K562 (cell line): ENCODE data around the gene FTH1. TPM values are rescaled to one million over a fixed set of nuclear protein-coding genes. Genes with fewer than 3 reads are reported as not detected.

Source experiments
- ATF7 ChIP-seq: fragments of 450-650 bp; IDR thresholded peaks from 2 replicates; pipeline ENCODE4 v1.7.1; 2014; ENCODE audit warnings: mild to moderate bottlenecking, moderate library complexity
- BDP1 ChIP-seq: IDR thresholded peaks from 3 replicates; pipeline ENCODE4 v1.6.1; 2011; ENCODE audit not compliant: insufficient read length, insufficient read depth
- CBX5 ChIP-seq: IDR thresholded peaks from 2 replicates; pipeline ENCODE4 v1.6.1; 2014; ENCODE audit warnings: low read depth, borderline replicate concordance
- E2F1 ChIP-seq: sonication (generic); formaldehyde crosslinking; IDR thresholded peaks from 2 replicates; pipeline ENCODE4 v1.8.1; 2023; ENCODE audit warnings: mild to moderate bottlenecking, missing genetic modification reagents, moderate library complexity
- FOXK2 ChIP-seq, 2 experiments: fragments of 450-650 bp; IDR thresholded peaks in 1 of 2; conservative IDR thresholded peaks in 1 of 2; 2 replicates each; pipeline ENCODE4 v1.6.1; 2016; ENCODE audit warnings: low read depth in 2 of 2, mild to moderate bottlenecking in 1 of 2
- HNRNPK ChIP-seq: fragments of 200-400 bp; formaldehyde crosslinking; IDR thresholded peaks from one replicate; pipeline ENCODE4 v1.6.1; 2018; ENCODE audit warnings: mild to moderate bottlenecking, low read depth, low read length; ENCODE audit not compliant: poor library complexity, severe bottlenecking
- MYC ChIP-seq, 2 experiments: fragments of 250-450 bp in 1 of 2; sonication (Bioruptor Pico) in 1 of 2; IDR thresholded peaks; 2 replicates each; pipeline versions ENCODE4 v1.5.1 to v1.6.1; 2012 to 2021; ENCODE audit warnings: low read depth in 2 of 2, borderline replicate concordance in 1 of 2, improper control_type of control experiment in 1 of 2, low read length in 1 of 2, mild to moderate bottlenecking in 1 of 2, moderate library complexity in 1 of 2
- PML ChIP-seq: IDR thresholded peaks from 2 replicates; pipeline ENCODE4 v1.6.1; 2012; ENCODE audit warnings: low read length, inconsistent platforms
- POLR2AphosphoS2 ChIP-seq: IDR thresholded peaks from 2 replicates; pipeline ENCODE4 v1.6.1; 2012; ENCODE audit warnings: low read length, improper control_type of control experiment
- STAT5B ChIP-seq: fragments of 250-450 bp; sonication (Bioruptor Pico); IDR thresholded peaks from 2 replicates; pipeline ENCODE4 v1.8.0; 2021; ENCODE audit warnings: mild to moderate bottlenecking, inconsistent platforms
- SUPT5H ChIP-seq: fragments of 450-650 bp; IDR thresholded peaks from 2 replicates; pipeline ENCODE4 v1.6.1; 2016
- ZNF232 ChIP-seq: sonication (generic); formaldehyde crosslinking; IDR thresholded peaks from 2 replicates; pipeline ENCODE4 v1.8.0; 2022; ENCODE audit warnings: mild to moderate bottlenecking, missing genetic modification reagents
- ZNF436 ChIP-seq: fragments of 250-450, 450-650 bp; sonication (Bioruptor Pico); formaldehyde crosslinking; IDR thresholded peaks from 2 replicates; pipeline ENCODE4 v1.7.0; 2020; ENCODE audit warnings: mild to moderate bottlenecking
- polyA plus RNA-seq, 8 experiments: library from polyadenylated mRNA; depleted of rRNA in 4 of 8; stranded (reverse) in 5 of 8; unstranded in 3 of 8; fragments of >200 nt; fragmentation: Nextera tagmentation in 2 of 8; fragmentation: Illumina TruSeq in 1 of 8; extraction: Ambion mirVana in 2 of 8; extraction: Trizol in 1 of 8; gene quantifications; 2 replicates each; pipeline versions ENCODE4 v1.2.1 to v1.2.3, GENCODE V29; 2011 to 2014; ENCODE audit warnings: inconsistent platforms in 1 of 8, missing spikeins in 1 of 8
- total RNA-seq, 7 experiments: library from RNA; depleted of rRNA in 6 of 7; stranded (reverse); fragments of >200 nt in 6 of 7; fragmentation: Illumina TruSeq in 2 of 7; extraction: Trizol in 2 of 7; gene quantifications; 2 replicates each; pipeline versions ENCODE4 v1.2.1 to v1.2.3, GENCODE V29; 2011 to 2021; ENCODE audit warnings: low replicate concordance in 1 of 7
- TF ChIP-seq, protein P1 (sequence below), 3 experiments: fragments of 200-800 bp in 1 of 3; fragments of 250-450 bp in 1 of 3; fragments of 450-650 bp in 1 of 3; sonication (Bioruptor Pico) in 1 of 3; sonication (Bioruptor generic) in 1 of 3; formaldehyde crosslinking in 1 of 3; IDR thresholded peaks; 2 replicates each; pipeline versions ENCODE4 v1.6.1 to v1.8.0; 2016 to 2022; ENCODE audit warnings: mild to moderate bottlenecking in 2 of 3, missing genetic modification characterization in 2 of 3, missing compliant biosample characterization in 1 of 3, moderate library complexity in 1 of 3
- TF ChIP-seq, protein P2 (sequence below): sonication (generic); formaldehyde crosslinking; IDR thresholded peaks from 2 replicates; pipeline ENCODE4 v1.8.1; 2023; ENCODE audit warnings: missing genetic modification reagents, mild to moderate bottlenecking, borderline replicate concordance

FTH1 gene
- total and polyA plus RNA-seq, 9 of the 15 experiments (the other 6 are each of a cell fraction or from before 2014, with no cell fraction given) = 370 to 3,146 (median 802) TPM

DNA sequence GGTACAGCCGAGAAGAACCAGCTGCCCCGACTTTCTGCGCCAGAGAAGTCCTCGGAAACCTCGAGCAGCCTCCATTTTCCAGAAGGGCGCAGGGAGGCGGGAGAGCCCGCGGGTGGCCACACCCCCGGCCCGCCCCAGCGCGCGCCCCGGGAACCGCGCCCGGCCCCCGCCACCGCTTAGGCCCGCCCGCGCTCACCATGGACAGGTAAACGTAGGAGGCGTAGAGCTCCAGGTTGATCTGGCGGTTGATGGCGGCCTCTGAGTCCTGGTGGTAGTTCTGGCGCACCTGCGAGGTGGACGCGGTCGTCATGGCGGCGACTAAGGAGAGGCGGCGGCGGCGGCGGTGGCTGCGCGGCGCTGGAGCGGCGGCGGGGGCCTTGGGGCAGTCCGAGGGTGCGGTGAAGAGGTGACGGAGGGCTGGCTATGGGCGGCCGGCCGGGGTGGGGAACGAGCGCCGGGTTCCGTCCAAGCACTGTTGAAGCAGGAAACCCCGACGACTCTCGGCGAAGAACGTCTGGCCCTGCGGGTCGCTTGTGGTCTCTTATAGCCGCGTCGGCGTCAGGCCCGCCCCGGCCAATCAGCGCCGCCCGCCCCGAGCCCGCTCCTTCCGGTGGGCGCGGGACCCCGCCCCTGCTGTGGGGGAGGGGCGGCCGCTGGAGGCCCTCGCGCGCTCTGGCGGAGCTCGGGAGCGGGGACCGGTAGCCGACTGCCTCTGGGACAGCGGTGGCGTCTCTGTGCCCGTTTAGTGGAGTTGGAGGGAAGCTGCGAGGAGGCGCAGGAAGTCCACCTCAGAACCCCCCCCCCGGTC lies at the start of gene FTH1 (continued):
- TF ChIP-seq, protein P1, sequence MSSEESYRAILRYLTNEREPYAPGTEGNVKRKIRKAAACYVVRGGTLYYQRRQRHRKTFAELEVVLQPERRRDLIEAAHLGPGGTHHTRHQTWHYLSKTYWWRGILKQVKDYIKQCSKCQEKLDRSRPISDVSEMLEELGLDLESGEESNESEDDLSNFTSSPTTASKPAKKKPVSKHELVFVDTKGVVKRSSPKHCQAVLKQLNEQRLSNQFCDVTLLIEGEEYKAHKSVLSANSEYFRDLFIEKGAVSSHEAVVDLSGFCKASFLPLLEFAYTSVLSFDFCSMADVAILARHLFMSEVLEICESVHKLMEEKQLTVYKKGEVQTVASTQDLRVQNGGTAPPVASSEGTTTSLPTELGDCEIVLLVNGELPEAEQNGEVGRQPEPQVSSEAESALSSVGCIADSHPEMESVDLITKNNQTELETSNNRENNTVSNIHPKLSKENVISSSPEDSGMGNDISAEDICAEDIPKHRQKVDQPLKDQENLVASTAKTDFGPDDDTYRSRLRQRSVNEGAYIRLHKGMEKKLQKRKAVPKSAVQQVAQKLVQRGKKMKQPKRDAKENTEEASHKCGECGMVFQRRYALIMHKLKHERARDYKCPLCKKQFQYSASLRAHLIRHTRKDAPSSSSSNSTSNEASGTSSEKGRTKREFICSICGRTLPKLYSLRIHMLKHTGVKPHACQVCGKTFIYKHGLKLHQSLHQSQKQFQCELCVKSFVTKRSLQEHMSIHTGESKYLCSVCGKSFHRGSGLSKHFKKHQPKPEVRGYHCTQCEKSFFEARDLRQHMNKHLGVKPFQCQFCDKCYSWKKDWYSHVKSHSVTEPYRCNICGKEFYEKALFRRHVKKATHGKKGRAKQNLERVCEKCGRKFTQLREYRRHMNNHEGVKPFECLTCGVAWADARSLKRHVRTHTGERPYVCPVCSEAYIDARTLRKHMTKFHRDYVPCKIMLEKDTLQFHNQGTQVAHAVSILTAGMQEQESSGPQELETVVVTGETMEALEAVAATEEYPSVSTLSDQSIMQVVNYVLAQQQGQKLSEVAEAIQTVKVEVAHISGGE (CRISPR knock-in tag; IDR thresholded peaks at IDR 0.05) = 0 out of 6 replicates have a peak, but pooled peaks of 1 of the 3 experiments have one; percentile 83
- TF ChIP-seq POLR2AphosphoS2 = peak; percentile 70; the same call in 1 of the 2 replicates
- TF ChIP-seq, protein P2, sequence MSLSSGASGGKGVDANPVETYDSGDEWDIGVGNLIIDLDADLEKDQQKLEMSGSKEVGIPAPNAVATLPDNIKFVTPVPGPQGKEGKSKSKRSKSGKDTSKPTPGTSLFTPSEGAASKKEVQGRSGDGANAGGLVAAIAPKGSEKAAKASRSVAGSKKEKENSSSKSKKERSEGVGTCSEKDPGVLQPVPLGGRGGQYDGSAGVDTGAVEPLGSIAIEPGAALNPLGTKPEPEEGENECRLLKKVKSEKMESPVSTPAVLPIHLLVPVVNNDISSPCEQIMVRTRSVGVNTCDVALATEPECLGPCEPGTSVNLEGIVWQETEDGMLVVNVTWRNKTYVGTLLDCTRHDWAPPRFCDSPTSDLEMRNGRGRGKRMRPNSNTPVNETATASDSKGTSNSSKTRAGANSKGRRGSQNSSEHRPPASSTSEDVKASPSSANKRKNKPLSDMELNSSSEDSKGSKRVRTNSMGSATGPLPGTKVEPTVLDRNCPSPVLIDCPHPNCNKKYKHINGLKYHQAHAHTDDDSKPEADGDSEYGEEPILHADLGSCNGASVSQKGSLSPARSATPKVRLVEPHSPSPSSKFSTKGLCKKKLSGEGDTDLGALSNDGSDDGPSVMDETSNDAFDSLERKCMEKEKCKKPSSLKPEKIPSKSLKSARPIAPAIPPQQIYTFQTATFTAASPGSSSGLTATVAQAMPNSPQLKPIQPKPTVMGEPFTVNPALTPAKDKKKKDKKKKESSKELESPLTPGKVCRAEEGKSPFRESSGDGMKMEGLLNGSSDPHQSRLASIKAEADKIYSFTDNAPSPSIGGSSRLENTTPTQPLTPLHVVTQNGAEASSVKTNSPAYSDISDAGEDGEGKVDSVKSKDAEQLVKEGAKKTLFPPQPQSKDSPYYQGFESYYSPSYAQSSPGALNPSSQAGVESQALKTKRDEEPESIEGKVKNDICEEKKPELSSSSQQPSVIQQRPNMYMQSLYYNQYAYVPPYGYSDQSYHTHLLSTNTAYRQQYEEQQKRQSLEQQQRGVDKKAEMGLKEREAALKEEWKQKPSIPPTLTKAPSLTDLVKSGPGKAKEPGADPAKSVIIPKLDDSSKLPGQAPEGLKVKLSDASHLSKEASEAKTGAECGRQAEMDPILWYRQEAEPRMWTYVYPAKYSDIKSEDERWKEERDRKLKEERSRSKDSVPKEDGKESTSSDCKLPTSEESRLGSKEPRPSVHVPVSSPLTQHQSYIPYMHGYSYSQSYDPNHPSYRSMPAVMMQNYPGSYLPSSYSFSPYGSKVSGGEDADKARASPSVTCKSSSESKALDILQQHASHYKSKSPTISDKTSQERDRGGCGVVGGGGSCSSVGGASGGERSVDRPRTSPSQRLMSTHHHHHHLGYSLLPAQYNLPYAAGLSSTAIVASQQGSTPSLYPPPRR (CRISPR knock-in tag) = peak; percentile 81
- no peak for TF ChIP-seq STAT5B (CRISPR knock-in tag)
- no peak for TF ChIP-seq ZNF436 (CRISPR knock-in tag)
- TF ChIP-seq HNRNPK = no peak
- peak; percentile 73 for TF ChIP-seq ATF7
- peak; percentile 97 for TF ChIP-seq SUPT5H
- TF ChIP-seq CBX5 = no peak
- 0 out of 2 replicates have a peak, but pooled peaks have one; percentile 28 for TF ChIP-seq ZNF232 (CRISPR knock-in tag)
- no peak for TF ChIP-seq FOXK2 (conservative IDR thresholded peaks at IDR 0.05 in 1 of 2, IDR thresholded peaks at IDR 0.05 in 1 of 2; ENCODE audit: low read depth in 2 of 2)
- TF ChIP-seq E2F1 (CRISPR knock-in tag) = peak; percentile 47; the same call in 1 of the 2 replicates
- TF ChIP-seq MYC (IDR thresholded peaks at IDR 0.05; ENCODE audit: low read depth, low read length) = peak; percentile 64; the same call in 1 of the 2 replicates
- TF ChIP-seq MYC (CRISPR knock-in tag; IDR thresholded peaks at IDR 0.05; ENCODE audit: borderline replicate concordance, low read depth) = no peak
- no peak for TF ChIP-seq BDP1
- peak; percentile 84 for TF ChIP-seq PML
